ENCODE measurements around the gene CDHR5. TPM values are rescaled to one million over a fixed set of nuclear protein-coding genes. Genes with fewer than 3 reads are reported as not detected.
"Not testable (repeated sequence)": the region's sequence is repeated elsewhere in the genome, so short reads cannot be mapped to it uniquely, and the experiment has no call there.

CDHR5 gene
- polyA plus RNA-seq, 1 donor (not counting 4 experiments of a cell fraction or from before 2014, with no cell fraction given): not detected

DNA sequence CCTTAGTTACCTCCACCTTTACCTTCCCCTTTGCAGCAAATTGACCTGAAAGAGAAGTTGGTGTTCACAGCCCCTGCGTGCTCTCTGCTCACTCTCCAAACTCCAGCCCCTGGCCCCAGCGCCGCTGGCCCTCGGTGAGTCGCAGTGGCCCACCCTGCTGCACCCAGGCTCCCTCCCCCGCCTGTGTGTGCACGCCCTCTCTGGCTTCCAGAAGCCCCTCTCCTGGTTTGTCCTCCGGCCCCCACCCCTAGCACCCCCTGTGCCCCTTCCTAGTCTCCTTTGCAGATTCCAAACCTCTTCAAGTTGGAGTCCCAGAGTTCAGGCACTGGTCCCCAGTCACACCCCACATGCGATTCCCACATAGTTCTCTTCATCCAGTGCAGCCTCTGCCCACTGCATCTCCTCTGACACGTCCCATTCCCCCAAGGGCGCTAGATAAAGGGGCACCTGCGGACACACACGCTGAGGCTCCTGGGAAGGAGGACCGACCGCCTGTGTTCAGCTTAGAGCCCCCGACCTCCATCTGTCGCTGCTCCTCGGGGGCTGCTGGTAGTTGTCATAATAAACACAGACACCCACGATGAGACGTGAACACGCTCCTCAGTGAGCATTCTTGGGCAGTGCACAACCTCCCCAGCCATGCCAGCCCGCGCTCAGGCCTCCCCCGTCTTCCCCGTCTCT is 50.0 kb downstream of the CDHR5 start:
- no peaks in the 10 kb centered on the region for H3K27me3 ChIP-seq (ENCODE audit: control insufficient read depth, extremely low read depth, insufficient read depth, low read length)
- peak overlapping the region; percentile 80 for H2AFZ ChIP-seq (ENCODE audit: control insufficient read depth, low read length)
- FAIRE-seq (no peak), DNase-seq (ENCODE audit: low read depth, low spot score) (no peak)
- peaks cover 2 to 4% of the 10 kb centered on the region in 2 experiments for H3K36me3 ChIP-seq (ENCODE audit: control insufficient read depth in 2 of 2, extremely low read depth in 1 of 2, insufficient read depth in 2 of 2, low read length in 2 of 2)
- H3K9me1 ChIP-seq (ENCODE audit: control insufficient read depth, extremely low read depth, insufficient read depth, low read length): peaks cover 8% of the 10 kb centered on the region
- TF ChIP-seq, protein P1, sequence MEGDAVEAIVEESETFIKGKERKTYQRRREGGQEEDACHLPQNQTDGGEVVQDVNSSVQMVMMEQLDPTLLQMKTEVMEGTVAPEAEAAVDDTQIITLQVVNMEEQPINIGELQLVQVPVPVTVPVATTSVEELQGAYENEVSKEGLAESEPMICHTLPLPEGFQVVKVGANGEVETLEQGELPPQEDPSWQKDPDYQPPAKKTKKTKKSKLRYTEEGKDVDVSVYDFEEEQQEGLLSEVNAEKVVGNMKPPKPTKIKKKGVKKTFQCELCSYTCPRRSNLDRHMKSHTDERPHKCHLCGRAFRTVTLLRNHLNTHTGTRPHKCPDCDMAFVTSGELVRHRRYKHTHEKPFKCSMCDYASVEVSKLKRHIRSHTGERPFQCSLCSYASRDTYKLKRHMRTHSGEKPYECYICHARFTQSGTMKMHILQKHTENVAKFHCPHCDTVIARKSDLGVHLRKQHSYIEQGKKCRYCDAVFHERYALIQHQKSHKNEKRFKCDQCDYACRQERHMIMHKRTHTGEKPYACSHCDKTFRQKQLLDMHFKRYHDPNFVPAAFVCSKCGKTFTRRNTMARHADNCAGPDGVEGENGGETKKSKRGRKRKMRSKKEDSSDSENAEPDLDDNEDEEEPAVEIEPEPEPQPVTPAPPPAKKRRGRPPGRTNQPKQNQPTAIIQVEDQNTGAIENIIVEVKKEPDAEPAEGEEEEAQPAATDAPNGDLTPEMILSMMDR (optimal IDR thresholded peaks at IDR 0.05 in 1 of 3, IDR thresholded peaks at IDR 0.05 in 1 of 3, conservative IDR thresholded peaks at IDR 0.05 in 1 of 3; ENCODE audit: extremely low read depth in 1 of 3, insufficient read depth in 2 of 3, low read length in 3 of 3): no peak
- no peak for TF ChIP-seq EZH2 (IDR thresholded peaks at IDR 0.05; ENCODE audit: low read length)
- peak overlapping the region; percentile 58 for H3K9ac ChIP-seq (ENCODE audit: control insufficient read depth, extremely low read depth, insufficient read depth, low read length)
- H3K9me3 ChIP-seq (ENCODE audit: control insufficient read depth, low read depth, low read length): no peaks in the 10 kb centered on the region
- peaks cover 31% of the 10 kb centered on the region for H3K79me2 ChIP-seq (ENCODE audit: control insufficient read depth, insufficient read depth, low read length)
- dilution Hi-C loops (cut with MboI; ENCODE audit: extremely low pct_ligation_motif_present, low sequenced_read_pairs): no loop called here
- H3K4me3 ChIP-seq (ENCODE audit: control insufficient read depth in 2 of 3, extremely low read depth in 1 of 3, insufficient read depth in 2 of 3, low read depth in 1 of 3, low read length in 3 of 3): peak overlapping the region; percentile 54 to 73 (median 68)
- H3K27ac ChIP-seq (ENCODE audit: control insufficient read depth, insufficient read depth, low read length): no peak overlapping the region
- peaks cover 33% of the 10 kb centered on the region for H3K4me1 ChIP-seq (ENCODE audit: control insufficient read depth, extremely low read depth, insufficient read depth, low read length)
- peaks cover 27% of the 10 kb centered on the region for H4K20me1 ChIP-seq (ENCODE audit: control insufficient read depth, extremely low read depth, insufficient read depth, low read length)
- peak overlapping the region; percentile 89 for H3K4me2 ChIP-seq (ENCODE audit: control insufficient read depth, extremely low read depth, insufficient read depth, low read depth, low read length)

DNA sequence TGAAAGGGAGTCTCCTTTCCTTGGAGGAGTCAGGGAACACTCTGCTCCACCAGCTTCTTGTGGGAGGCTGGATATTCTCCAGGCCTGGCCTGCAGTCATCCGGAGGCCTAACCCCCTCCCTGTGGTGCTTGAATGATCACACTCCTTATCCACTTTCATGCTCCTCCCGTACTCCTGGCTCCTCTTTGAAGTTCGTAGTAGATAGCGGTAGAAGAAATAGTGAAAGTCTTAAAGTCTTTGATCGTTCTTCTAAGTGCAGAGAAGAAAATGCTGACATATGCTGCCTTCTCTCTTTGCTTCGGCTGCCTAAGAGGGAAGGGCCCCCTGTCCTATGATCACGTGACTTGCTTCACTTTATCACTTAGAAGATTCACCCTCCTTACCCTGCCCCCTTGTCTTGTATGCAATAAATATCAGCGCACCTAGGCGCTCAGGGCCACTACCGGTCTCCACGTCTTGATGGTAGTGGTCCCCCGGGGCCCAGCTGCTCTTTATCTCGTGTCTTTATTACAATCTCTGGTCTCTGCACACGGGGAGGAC is 50.7 kb downstream of the CDHR5 start:
- Histone ChIP-seq H3K79me2 (ENCODE audit: control insufficient read depth, insufficient read depth, low read length) (peaks cover 24% of the 10 kb centered on the region), H3K4me1 (ENCODE audit: control insufficient read depth, extremely low read depth, insufficient read depth, low read length) (peaks cover 34% of the 10 kb centered on the region), H4K20me1 (ENCODE audit: control insufficient read depth, extremely low read depth, insufficient read depth, low read length) (peaks cover 20% of the 10 kb centered on the region), H3K4me2 (ENCODE audit: control insufficient read depth, extremely low read depth, insufficient read depth, low read depth, low read length) (peak overlapping the region; percentile 89)
- H3K9ac ChIP-seq (ENCODE audit: control insufficient read depth, extremely low read depth, insufficient read depth, low read length); H3K27me3 ChIP-seq (ENCODE audit: control insufficient read depth, extremely low read depth, insufficient read depth, low read length); H3K4me3 ChIP-seq (ENCODE audit: control insufficient read depth in 2 of 3, extremely low read depth in 1 of 3, insufficient read depth in 2 of 3, low read depth in 1 of 3, low read length in 3 of 3); H3K27ac ChIP-seq (ENCODE audit: control insufficient read depth, insufficient read depth, low read length); H3K9me3 ChIP-seq (ENCODE audit: control insufficient read depth, low read depth, low read length); H3K9me1 ChIP-seq (ENCODE audit: control insufficient read depth, extremely low read depth, insufficient read depth, low read length); dilution Hi-C loops (cut with MboI; ENCODE audit: extremely low pct_ligation_motif_present, low sequenced_read_pairs); H3K36me3 ChIP-seq (ENCODE audit: control insufficient read depth in 2 of 2, extremely low read depth in 1 of 2, insufficient read depth in 2 of 2, low read length in 2 of 2); FAIRE-seq; DNase-seq (ENCODE audit: low read depth, low spot score); H2AFZ ChIP-seq (ENCODE audit: control insufficient read depth, low read length): not testable (repeated sequence)

Measured in keratinocyte (primary cell).